BLaER1 treated with 17β-estradiol and CSF1 and Interleukin-3, amounts not matched to agents 10 nM and 100 nM (cell line): Measurements from ENCODE around the gene UGT1A6.

Experiments used
- H3K27ac ChIP-seq, 11 experiments: shearing (Covaris generic); formaldehyde crosslinking; 2 replicates each; pipeline ENCODE4 v1.8.1; 2022
- H3K27me3 ChIP-seq, 11 experiments: shearing (Covaris generic); formaldehyde crosslinking; 2 replicates each; pipeline ENCODE4 v1.8.1; 2022
- H3K36me3 ChIP-seq, 11 experiments: shearing (Covaris generic); formaldehyde crosslinking; 2 replicates each; pipeline ENCODE4 v1.8.1; 2022
- H3K4me1 ChIP-seq, 10 experiments: shearing (Covaris generic); formaldehyde crosslinking; 2 replicates each; pipeline ENCODE4 v1.8.1; 2022
- H3K4me2 ChIP-seq, 11 experiments: shearing (Covaris generic); formaldehyde crosslinking; 2 replicates each; pipeline ENCODE4 v1.8.1; 2022
- H3K4me3 ChIP-seq, 10 experiments: shearing (Covaris generic); formaldehyde crosslinking; 2 replicates each; pipeline ENCODE4 v1.8.1; 2022
- H3K9ac ChIP-seq, 11 experiments: shearing (Covaris generic); formaldehyde crosslinking; 2 replicates each; pipeline ENCODE4 v1.8.1; 2022
- H3K9me3 ChIP-seq, 11 experiments: shearing (Covaris generic); formaldehyde crosslinking; replicated peaks in 1 of 11; 2 replicates each; pipeline ENCODE4 v1.8.1; 2022
- H4K20me1 ChIP-seq, 11 experiments: shearing (Covaris generic); formaldehyde crosslinking; 2 replicates each; pipeline ENCODE4 v1.8.1; 2022
- Cebpa-rat ChIP-seq, 11 experiments: shearing (Covaris generic); IDR thresholded peaks; 2 replicates each; pipeline ENCODE4 v1.8.1; 2022

The UGT1A6 gene

GRCh38 chr2:233756429-233757081, 63.9 kb downstream of the UGT1A6 start:
- H3K4me1 ChIP-seq = no peaks in the 10 kb centered on the region
- no peaks in the 10 kb centered on the region for H3K27me3 ChIP-seq
- no peaks in the 10 kb centered on the region for H4K20me1 ChIP-seq
- no peak overlapping the region for H3K4me2 ChIP-seq
- no peak overlapping the region for H3K9ac ChIP-seq
- no peak overlapping the region for H3K4me3 ChIP-seq
- no peak for TF ChIP-seq Cebpa-rat (IDR thresholded peaks at IDR 0.05)
- H3K9me3 ChIP-seq = peaks cover 17 to 32% (median 27%) of the 10 kb centered on the region in 11 experiments
- no peaks in the 10 kb centered on the region for H3K36me3 ChIP-seq
- H3K27ac ChIP-seq = no peak overlapping the region

GRCh38 chr2:233758141-233758540, 65.5 kb downstream of the UGT1A6 start:
- H4K20me1 ChIP-seq = no peaks in the 10 kb centered on the region
- no peaks in the 10 kb centered on the region for H3K4me1 ChIP-seq
- H3K4me2 ChIP-seq = no peak overlapping the region
- no peaks in the 10 kb centered on the region for H3K27me3 ChIP-seq
- H3K9ac ChIP-seq = no peak overlapping the region
- peaks cover 6 to 16% (median 12%) of the 10 kb centered on the region in 11 experiments; a peak in 18 of 22 replicates for H3K9me3 ChIP-seq
- no peak overlapping the region for H3K27ac ChIP-seq
- no peak for TF ChIP-seq Cebpa-rat (IDR thresholded peaks at IDR 0.05)
- H3K36me3 ChIP-seq = no peaks in the 10 kb centered on the region
- H3K4me3 ChIP-seq = no peak overlapping the region

GRCh38 chr2:233758849-233759248, 66.2 kb downstream of the UGT1A6 start:
- H3K4me1 ChIP-seq = peaks cover 0 to 6% (median 0%) of the 10 kb centered on the region in 10 experiments; a peak in 7 of 20 replicates
- H3K27me3 ChIP-seq = no peaks in the 10 kb centered on the region
- peaks cover 5 to 12% (median 7%) of the 10 kb centered on the region in 11 experiments; a peak in 17 of 22 replicates for H3K9me3 ChIP-seq
- H3K9ac ChIP-seq = no peak overlapping the region
- no peak overlapping the region for H3K27ac ChIP-seq
- H3K36me3 ChIP-seq = no peaks in the 10 kb centered on the region
- no peaks in the 10 kb centered on the region for H4K20me1 ChIP-seq
- no peak overlapping the region for H3K4me2 ChIP-seq
- no peak overlapping the region for H3K4me3 ChIP-seq
- no peak for TF ChIP-seq Cebpa-rat (IDR thresholded peaks at IDR 0.05)

- Histone ChIP-seq H3K27ac (no peak within 1 kb of the TSS), H3K9me3 (peaks cover 0 to 8% (median 3%) of the 10 kb centered on the region in 11 experiments; a peak in 15 of 22 replicates), H4K20me1 (no peaks in the 10 kb centered on the region), H3K4me3 (no peak within 1 kb of the TSS), H3K27me3 (no peaks in the 10 kb centered on the region), H3K9ac (no peak within 1 kb of the TSS), H3K4me1 (peaks cover 0 to 18% (median 0%) of the 10 kb centered on the region in 10 experiments; a peak in 8 of 20 replicates), H3K4me2 (no peak within 1 kb of the TSS), H3K36me3 (no peaks in the 10 kb centered on the region)
- TF ChIP-seq Cebpa-rat (IDR thresholded peaks at IDR 0.05) = no peak
Observed at GRCh38 chr2:233760043-233760442, 67.4 kb downstream of the UGT1A6 start, which contains the start of gene UGT1A1. Gene UGT1A1 (plus strand): TSS chr2:233760270. CDS start chr2:233760288, 18 bp downstream.

GRCh38 chr2:233761040-233761769, 68.5 kb downstream of the UGT1A6 start:
- Histone ChIP-seq H3K4me1 (peaks cover 0 to 19% (median 0%) of the 10 kb centered on the region in 10 experiments; a peak in 8 of 20 replicates), H3K4me3 (no peak overlapping the region), H3K36me3 (no peaks in the 10 kb centered on the region), H3K9ac (no peak overlapping the region), H3K4me2 (no peak overlapping the region), H3K9me3 (peaks cover 0 to 7% (median 0%) of the 10 kb centered on the region in 11 experiments; a peak in 4 of 22 replicates), H3K27ac (no peak overlapping the region), H4K20me1 (no peaks in the 10 kb centered on the region), H3K27me3 (no peaks in the 10 kb centered on the region)
- no peak for TF ChIP-seq Cebpa-rat (IDR thresholded peaks at IDR 0.05)

- H3K27me3 ChIP-seq = no peaks in the 10 kb centered on the region
- peaks cover 0 to 26% (median 0%) of the 10 kb centered on the region in 10 experiments; a peak in 8 of 20 replicates for H3K4me1 ChIP-seq
- peak overlapping the region in 2 of 11 experiments; percentile 7 to 10; a peak in 1 of 22 replicates for H3K27ac ChIP-seq
- H3K4me2 ChIP-seq = peak overlapping the region in 4 of 11 experiments; percentile 38 to 72 (median 64); a peak in 7 of 22 replicates
- H3K36me3 ChIP-seq = no peaks in the 10 kb centered on the region
- H4K20me1 ChIP-seq = no peaks in the 10 kb centered on the region
- TF ChIP-seq Cebpa-rat (IDR thresholded peaks at IDR 0.05) = no peak
- H3K9me3 ChIP-seq = peaks cover 0 to 4% (median 0%) of the 10 kb centered on the region in 11 experiments; a peak in 2 of 22 replicates
- H3K9ac ChIP-seq = no peak overlapping the region
- no peak overlapping the region for H3K4me3 ChIP-seq
Observed at GRCh38 chr2:233764264-233764663, 71.6 kb downstream of the UGT1A6 start.

- no peak for TF ChIP-seq Cebpa-rat (IDR thresholded peaks at IDR 0.05)
- H3K27ac ChIP-seq = peak overlapping the region in 2 of 11 experiments; percentile 7 to 10; a peak in 1 of 22 replicates
- peaks cover 0 to 26% (median 0%) of the 10 kb centered on the region in 10 experiments; a peak in 8 of 20 replicates for H3K4me1 ChIP-seq
- no peak overlapping the region for H3K4me3 ChIP-seq
- 0 out of 22 replicates have a peak, but pooled peaks cover 0 to 4% (median 0%) of the 10 kb centered on the region in 11 experiments for H3K9me3 ChIP-seq
- H3K9ac ChIP-seq = no peak overlapping the region
- H3K4me2 ChIP-seq = peak overlapping the region in 4 of 11 experiments; percentile 38 to 72 (median 64); a peak in 7 of 22 replicates
- H3K36me3 ChIP-seq = no peaks in the 10 kb centered on the region
- H3K27me3 ChIP-seq = no peaks in the 10 kb centered on the region
- no peaks in the 10 kb centered on the region for H4K20me1 ChIP-seq
Observed at GRCh38 chr2:233764761-233765160, 72.1 kb downstream of the UGT1A6 start.

- H3K4me2 ChIP-seq = no peak overlapping the region; a peak in 1 of 22 replicates
- peaks cover 0 to 26% (median 0%) of the 10 kb centered on the region in 10 experiments; a peak in 8 of 20 replicates for H3K4me1 ChIP-seq
- no peaks in the 10 kb centered on the region for H3K36me3 ChIP-seq
- H3K9me3 ChIP-seq = 0 out of 22 replicates have a peak, but pooled peaks cover 0 to 4% (median 0%) of the 10 kb centered on the region in 11 experiments
- no peaks in the 10 kb centered on the region for H3K27me3 ChIP-seq
- no peak overlapping the region for H3K4me3 ChIP-seq
- no peak for TF ChIP-seq Cebpa-rat (IDR thresholded peaks at IDR 0.05)
- H3K27ac ChIP-seq = no peak overlapping the region
- H3K9ac ChIP-seq = no peak overlapping the region
- no peaks in the 10 kb centered on the region for H4K20me1 ChIP-seq
Observed at GRCh38 chr2:233766416-233766815, 73.7 kb downstream of the UGT1A6 start.

GRCh38 chr2:233768076-233768475, 75.4 kb downstream of the UGT1A6 start:
- no peaks in the 10 kb centered on the region for H3K27me3 ChIP-seq
- H3K4me1 ChIP-seq = peaks cover 0 to 26% (median 0%) of the 10 kb centered on the region in 10 experiments; a peak in 8 of 20 replicates
- H3K27ac ChIP-seq = no peak overlapping the region
- no peaks in the 10 kb centered on the region for H3K36me3 ChIP-seq
- H3K9ac ChIP-seq = no peak overlapping the region
- H4K20me1 ChIP-seq = no peaks in the 10 kb centered on the region
- 0 out of 22 replicates have a peak, but pooled peaks cover 0 to 4% (median 0%) of the 10 kb centered on the region in 11 experiments for H3K9me3 ChIP-seq
- no peak overlapping the region for H3K4me3 ChIP-seq
- no peak for TF ChIP-seq Cebpa-rat (IDR thresholded peaks at IDR 0.05)
- H3K4me2 ChIP-seq = no peak overlapping the region
